Stimulated activated CD4-positive, alpha-beta T cell treated with anti-CD3 and anti-CD28 coated beads, TNF-alpha, amount 100 ng/mL, for 48 hours (primary cell): ENCODE results near the gene MAML3.

Source experiments
- DNase-seq, 3 donors: peaks; one replicate each; pipeline ENCODE4 v3.0.0-alpha.2; 2020; ENCODE audit warnings: low read depth in 3 of 3

Gene MAML3

DNA sequence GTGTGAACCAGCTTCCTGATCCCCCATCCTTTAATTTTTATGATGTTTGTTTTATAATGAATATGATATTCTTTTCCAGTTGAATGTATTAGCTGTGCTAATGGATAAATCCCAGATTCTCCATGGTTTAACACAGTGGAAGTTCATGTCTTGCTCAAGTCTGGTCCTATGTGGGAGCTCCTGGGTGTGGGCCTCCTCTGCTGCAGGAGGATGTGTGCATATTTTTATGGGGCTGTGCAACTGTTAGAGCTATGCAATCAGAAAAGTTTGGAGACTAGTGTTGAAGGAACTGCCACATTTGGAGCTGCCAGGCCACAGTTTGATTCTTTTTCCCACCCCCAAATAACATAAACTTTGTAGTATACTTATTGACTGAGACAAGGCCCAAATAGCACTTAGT lies 463.6 kb downstream of the MAML3 start:
- no peak for DNase-seq

DNA sequence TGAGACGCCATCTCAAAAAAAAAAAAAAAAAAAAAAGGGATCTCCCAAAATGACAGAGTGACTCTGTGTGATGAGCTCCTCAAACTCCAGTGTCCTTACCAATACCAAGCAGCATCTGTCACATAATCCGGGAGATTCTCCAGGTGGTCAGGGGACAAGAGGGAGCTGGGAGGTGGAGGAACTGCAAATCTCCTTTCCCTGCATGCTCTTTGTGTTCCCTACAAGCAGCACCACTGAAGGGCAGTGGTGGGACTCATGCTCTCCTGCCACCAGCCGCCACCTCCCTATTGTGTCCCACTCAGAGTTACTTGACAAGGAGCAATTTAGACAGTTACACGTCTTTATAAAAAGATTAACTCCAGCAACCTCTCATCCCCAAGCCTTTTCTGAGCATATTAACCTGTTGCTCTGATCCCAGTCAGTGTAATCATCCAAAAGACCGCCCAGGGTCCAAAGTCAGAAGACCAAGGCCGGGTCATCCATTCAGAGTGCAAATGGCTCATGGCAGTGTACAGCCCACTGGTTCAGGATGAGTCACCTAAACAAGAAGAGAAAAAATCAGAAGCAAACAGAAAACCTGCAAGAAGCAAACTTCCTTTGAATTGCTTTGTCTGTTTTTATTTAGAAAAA lies 464.8 kb downstream of the MAML3 start:
- DNase-seq, result no peak

DNA sequence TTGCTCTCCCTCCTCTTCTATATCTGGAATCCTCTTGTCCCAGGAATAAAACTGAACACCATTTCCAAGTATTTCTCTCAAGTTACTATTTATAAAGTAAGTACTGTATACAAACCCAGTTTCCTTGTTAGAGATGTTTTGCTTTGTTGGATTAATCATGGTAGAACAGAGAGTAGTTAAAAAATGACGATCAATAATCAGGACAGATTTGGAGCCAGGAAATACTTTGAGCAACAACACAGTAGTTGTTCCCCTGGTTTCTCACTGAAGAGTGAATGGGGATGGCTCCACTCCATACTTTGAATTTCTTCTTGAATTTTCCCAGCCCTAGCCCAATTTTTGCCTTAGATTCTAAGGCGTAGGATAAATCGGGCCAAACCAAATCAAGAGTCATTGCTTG lies 467.0 kb downstream of the MAML3 start:
- no peak for DNase-seq

DNA sequence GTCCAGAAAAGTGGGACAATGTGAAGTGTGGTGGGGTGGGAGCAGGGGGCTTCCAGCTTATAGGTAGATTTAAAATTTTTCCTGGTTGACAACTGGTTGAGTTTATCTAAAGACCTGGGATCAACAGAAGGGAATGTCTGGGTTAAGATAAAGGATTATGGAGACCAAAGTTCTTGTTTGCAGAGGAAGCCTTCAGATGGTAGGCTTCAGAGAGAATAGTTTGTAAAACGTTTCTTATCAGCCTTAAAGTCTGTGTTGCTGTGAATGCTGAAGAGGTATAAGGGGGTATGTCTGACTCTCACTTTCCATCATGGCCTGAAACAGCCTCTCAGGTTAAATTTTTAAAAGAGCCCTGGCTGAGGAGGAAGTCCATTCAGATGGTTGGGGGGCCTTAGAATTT lies 467.9 kb downstream of the MAML3 start:
- DNase-seq, result no peak

DNA sequence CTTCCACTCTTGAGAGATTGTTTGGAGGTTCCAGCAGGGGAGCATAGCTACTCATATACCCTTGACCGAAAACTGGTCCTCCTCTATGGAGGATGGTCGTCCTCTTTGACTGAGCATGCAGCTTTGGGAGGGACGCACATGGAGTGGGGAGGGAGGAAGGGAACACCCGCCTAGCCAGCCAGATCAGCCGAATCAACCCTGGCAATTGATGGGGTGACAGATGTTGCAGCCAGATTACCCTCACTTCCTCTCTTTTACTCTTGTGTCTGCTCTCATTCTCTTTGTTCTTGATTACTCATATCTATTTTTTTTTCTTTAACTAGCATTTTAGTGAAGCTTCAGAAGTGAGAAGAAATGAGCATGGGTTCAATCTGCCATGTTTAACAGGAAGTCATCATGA lies 468.8 kb downstream of the MAML3 start:
- no peak for DNase-seq

DNA sequence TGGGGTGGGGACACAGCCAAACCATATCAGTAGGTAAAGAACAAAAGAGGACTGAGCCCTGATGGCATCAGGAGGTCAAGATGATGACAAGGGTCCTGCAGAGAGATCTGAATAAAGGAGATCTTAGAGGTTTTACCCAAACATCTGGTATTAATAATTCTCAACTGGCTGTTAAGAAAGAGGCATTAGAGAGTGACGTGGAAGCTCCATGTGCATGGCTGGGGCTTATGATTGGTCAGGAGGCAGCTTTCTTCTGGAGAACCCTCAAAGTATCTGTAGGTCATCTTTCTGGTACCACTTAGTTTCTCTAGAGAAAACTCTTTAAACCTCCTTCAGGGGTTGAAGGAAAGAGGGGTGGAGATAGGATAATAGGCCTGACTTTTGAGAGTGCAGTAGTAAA lies 469.6 kb downstream of the MAML3 start:
- DNase-seq, result no peak

DNA sequence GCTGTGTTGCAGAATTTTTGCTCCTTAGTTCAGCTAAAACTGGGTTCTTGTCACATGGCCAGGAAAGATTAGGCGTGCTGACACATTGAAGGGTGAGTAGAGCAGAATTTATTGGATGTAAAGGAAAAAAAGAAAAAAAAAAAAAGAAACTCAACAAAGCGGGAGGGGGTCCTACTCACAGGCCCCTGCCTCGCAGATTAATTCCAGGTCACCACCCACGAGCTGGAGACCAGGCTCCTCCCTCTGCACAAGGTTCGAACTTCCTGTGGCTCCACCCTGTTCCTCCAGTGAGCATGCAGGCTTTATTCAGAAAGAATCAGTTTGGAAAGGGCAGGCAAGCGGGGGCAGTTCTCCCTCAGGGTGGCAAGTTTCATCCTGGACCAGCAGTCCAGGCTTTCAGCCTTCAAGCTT lies 471.2 kb downstream of the MAML3 start:
- no peak for DNase-seq

DNA sequence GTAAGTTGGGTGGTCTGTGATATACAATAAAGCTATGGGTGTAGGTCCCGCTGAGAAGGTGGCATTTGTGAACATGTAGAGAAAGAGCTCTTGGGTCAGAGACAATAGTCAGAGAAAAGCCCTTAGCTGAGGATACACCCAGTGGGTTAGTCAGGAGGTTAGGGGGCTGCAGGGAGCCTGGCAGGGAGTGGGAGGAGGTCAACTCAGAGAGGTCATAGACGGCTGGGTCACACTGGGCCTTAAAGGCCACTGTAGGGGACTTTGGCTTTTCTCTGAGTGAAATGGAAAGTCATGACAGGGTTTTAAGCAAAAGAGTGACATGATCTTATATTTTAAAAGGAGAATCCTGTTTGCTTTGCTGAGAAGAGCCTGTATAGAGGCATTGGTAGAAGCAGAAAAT lies 471.7 kb downstream of the MAML3 start:
- no peak for DNase-seq

DNA sequence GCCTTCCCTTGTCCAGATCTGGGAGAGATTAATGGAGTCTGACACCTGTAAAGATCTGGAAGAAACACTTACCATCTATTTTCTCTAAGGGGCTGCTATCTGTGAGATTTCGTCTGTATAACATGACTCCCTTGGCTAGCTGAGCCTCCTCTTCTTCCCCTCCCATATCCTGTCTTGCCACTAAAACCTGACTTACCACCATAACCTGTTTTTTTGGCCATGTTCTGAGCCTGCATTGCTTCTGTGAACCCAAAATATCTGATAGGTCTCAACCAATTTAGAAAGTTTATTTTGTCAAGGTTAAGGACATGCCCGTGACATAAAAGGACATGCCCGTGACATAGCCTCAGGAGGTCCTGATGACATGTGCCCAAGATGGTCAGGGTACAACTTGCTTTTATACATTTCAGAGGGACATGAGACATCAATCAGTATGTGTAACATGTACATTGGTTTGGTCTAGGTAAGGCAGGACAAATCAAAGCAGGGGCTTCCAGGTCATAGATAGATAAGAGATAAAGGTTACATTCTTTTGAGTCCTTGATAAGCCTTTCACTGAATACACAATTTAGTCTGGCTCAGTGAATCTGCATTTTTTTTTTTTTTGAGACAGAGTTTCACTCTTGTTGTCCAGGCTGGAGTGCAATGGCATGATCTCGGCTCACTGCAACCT lies 476.9 kb downstream of the MAML3 start:
- no peak for DNase-seq

DNA sequence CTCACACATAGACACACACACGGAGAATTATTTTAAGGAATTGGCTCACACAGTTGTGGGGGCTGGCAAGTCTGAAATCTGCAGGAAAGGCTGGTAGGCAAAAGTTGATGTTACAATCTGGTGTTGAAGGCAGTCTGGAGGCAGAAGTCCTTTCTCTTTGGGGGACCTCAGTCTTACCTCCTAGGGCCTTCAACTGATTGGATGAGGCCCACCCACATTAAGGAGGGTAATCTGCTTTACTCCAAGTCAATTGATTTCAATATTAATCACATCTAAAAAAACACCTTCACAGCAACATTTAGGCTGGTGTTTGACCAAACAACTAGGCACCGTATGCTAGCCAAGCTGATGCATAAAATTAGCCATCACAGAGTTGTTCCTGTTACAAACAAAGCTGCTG lies 477.6 kb downstream of the MAML3 start:
- no peak for DNase-seq

DNA sequence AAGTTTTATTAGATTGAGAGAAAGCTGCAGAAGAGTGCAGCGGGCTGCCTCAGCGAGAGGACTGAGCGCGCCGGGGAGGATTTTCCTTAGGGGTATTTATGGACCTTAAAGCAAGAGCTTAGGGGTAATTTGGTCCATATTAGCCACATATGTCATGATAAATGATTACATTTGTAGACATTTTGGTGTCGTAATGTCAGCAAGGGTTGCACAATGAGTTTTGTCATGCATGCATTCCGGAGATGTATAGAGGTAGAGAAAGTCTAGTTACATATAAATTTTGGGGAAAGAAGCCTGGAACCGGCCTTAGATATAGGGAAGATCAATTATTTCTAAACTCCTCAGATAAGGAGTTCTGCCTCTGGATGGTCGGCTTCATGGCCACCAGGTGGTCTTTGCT lies 478.3 kb downstream of the MAML3 start:
- no peak for DNase-seq

DNA sequence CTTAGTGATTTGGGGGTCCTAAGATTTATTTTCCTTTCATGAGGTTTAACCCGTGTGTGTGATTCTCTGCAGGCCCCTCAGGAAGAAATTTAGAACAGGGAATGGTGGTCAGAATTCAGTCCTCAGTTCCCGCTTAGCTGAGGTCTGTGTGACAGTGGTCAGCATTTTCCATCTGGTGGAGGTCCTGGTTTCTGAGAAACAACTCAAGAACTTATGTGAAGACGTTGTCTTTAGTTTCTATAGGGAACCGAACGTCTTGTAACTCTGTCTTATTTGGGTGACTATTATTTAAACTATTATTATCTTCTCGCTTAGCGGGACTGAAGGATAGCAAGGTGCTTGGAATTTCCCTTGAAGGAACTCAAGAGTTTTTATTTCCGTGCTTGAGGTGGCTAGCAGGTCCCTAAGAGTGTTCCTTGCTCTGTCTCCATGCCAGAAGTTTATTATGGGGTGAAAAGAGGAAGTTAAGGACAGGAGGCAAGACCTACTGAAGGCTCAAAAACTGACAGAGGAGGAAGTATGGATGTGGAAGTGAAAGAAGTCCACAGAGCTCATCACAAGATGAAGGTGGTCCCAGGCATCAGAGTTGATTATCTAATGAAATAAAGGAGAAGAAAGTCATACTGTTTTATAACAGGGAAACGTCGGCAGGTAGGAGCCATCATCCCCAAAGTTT lies 479.0 kb downstream of the MAML3 start:
- DNase-seq, result no peak

DNA sequence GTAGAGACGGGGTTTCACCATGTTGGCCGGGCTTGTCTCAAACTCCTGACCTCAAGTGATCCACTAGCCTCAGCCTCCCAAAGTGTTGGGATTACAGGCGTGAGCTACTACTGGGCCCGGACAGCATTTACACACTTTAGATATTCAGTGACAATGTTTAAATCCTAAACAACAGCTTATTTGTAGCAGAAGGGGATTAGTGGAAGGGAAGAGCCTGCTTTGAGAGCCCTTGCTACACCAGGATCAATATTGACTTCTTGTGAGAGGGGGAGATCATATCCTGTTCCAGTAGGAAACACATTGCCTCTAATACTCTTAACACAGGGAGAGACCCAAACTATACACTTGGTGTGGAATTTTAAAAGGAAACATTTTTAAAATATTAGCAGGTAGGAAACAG lies 481.3 kb downstream of the MAML3 start:
- DNase-seq, result no peak

DNA sequence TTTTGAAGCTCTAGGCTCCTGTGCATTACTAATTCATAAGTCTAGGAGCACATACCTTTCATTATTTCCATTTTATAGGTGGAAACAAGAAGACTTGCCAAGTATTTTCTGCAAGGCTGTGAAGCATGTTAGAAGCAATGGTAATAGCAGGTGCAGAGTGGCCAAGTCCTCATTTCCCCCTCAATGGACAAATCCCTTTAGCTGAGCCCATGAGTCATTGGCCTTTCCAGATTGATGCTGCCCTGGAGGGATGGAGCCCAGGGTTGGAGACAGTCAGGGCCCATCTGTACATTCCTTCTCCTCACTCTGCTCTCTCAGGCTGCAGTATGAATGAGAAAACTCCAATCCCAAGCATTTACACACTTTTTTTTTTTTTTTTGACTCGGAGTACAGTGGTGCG lies 481.8 kb downstream of the MAML3 start:
- no peak for DNase-seq

DNA sequence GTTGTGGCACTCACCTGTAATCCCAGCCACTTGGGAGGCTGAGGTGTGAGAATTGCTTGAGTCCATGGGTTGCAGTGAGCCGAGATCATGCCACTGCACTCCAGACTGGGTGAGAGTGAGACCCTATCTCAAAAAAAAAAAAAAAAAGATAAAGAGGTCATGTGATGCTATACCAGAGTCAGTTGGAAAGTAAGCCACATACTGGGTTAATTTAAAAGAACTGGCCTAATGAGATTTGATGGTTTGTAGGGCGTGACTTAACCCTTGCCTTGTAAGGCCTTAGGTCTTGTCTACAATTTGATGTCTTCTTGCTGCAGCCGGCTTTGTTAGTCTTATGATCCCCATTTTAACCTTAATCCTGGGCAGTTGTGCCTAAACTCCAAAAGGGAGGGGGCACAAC lies 483.2 kb downstream of the MAML3 start:
- DNase-seq, result no peak

DNA sequence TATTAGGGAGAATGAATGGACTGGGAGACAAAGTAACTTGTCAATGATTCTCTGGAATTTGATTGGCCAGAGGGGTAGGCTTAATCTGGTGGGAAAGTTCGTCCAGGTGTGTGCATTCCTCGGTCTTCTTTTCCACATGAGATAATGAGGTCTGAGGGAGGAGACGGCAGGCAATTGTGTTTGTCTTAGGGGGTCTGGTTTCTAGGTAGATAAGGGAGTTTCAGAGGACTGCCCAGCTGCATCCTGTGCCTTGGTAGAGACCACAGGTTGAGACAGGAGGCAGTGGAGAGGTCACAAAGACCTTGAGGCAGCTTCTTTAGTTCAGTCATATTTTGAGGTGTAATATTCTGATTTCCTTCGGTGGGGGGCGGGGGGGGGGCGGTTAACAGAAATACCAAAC lies 484.1 kb downstream of the MAML3 start:
- no peak for DNase-seq

DNA sequence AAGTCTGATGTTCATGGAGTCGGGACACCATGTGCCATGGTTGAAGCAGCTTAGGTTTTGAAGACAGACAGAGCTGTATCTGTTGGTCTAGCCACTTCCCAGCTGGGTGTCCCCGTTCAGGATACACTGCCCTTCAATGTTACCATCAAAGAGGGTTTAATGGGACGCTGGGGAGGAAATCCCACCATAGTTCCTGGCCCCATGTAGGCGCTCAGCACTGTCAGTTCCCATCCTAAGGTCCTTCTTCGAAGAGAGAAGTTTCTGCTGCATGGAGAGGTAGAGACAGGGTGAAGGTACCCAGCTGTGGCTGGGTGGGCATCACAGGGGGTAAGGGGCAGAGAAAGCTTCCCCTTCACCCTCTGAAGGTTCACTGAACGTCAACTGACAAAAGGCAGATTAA lies 484.6 kb downstream of the MAML3 start:
- no peak for DNase-seq

DNA sequence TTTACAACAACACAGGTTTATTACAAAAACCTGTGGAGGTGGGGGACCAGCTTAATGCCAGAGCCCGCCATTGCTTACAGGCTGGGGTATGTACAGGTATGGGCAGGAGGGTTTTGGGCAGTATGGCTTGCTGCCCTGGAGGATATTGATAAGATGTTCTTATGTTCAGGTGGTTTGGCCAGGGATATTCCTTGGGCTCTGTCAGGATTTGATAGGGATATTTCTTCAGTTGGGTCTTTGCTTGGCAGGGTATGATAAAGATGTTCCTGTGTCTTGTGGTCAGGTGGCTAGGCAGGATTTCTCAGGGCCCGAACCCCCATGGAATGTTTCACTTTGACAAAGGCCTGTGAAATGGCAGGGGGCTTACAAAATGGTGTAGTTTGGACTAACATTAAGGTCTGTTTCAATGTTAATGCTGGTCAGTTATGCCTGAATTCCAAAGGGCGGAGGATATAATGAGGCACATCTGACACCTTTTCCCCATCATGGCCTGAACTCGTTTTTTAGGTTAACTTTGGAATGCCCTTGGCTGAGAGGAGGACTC lies 485.3 kb downstream of the MAML3 start:
- no peak for DNase-seq

DNA sequence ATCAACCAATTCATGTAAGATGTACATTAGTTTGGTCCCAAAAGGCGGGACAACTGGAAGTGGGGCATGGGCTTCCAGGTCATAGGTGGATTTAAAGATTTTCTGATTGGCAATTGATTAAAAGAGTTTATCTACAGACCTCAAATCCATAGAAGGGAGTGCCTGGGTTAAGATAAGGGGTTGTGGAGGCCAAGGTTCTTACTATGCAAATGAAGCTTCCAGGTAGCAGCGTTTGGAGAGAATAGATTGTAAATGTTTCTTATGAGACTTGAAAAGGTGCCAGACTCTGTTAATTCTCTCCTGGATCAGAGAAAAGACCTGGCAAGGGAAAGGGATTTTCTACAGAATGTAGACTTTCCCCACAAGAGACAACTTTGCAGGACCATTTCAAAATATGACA lies 485.9 kb downstream of the MAML3 start:
- DNase-seq, result no peak
